T-helper 2 cell treated with Interferon-gamma antibody and Interleukin-4, amounts not matched to agents 5 μg/mL and 100 μg/mL, for 36 hours (primary cell): ENCODE measurements around the gene ATP1A3.
"Not testable (repeated sequence)": the region's sequence is repeated elsewhere in the genome, so short reads cannot be mapped to it uniquely, and the experiment has no call there.

Experiments
- DNase-seq: peaks from one replicate; pipeline ENCODE4 v3.0.0; 2021; ENCODE audit warnings: low spot score
- H3K27ac Mint-ChIP-seq: one replicate; pipeline ENCODE4 v1.8.0; 2021; ENCODE audit warnings: mild to moderate bottlenecking, mixed read lengths
- H3K27me3 Mint-ChIP-seq: one replicate; pipeline ENCODE4 v1.8.0; 2021; ENCODE audit warnings: low read depth, mixed read lengths
- H3K36me3 Mint-ChIP-seq: one replicate; pipeline ENCODE4 v1.8.0; 2021; ENCODE audit warnings: low read depth, mixed read lengths
- H3K4me1 Mint-ChIP-seq: one replicate; pipeline ENCODE4 v1.8.0; 2021; ENCODE audit warnings: low read depth, mixed read lengths
- H3K4me3 Mint-ChIP-seq: one replicate; pipeline ENCODE4 v1.8.0; 2022; ENCODE audit warnings: mild to moderate bottlenecking, moderate library complexity, mixed read lengths
- H3K9me3 Mint-ChIP-seq: one replicate; pipeline ENCODE4 v1.8.0; 2021; ENCODE audit warnings: mixed read lengths

Gene ATP1A3

DNA sequence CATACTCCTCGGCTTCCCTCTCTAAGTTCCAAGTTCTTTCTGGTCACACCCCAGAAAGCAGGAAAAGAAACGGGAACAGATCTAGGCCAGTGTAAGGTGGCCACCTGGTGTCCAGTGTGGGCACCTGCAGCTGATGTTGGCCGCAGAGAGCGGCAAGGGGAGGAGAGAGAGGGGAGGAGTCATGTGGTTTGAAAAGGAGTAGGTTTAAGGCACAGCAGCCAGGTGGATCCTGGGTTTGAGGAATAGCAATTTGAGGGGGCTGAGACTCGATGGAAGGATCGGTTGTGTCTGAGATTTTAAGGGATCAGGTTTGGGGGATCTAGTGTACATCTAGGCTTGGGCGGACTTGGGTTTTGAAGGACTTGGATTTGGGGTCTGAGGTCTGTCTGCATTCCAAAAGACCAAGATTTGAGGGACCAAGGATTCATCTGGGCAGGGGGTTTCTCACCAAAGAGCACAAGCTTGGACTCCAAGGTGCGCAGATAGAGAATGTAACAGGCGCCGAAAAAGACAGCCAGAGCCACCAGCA is 36.1 kb downstream of the ATP1A3 start:
- H3K27ac Mint-ChIP-seq: peak overlapping the region; percentile 88
- H3K4me1 Mint-ChIP-seq: peaks cover 18% of the 10 kb centered on the region
- H3K4me3 Mint-ChIP-seq: peak overlapping the region; percentile 90
- H3K9me3 Mint-ChIP-seq: no peaks in the 10 kb centered on the region
- no peak for DNase-seq
- H3K27me3 Mint-ChIP-seq: no peaks in the 10 kb centered on the region
- H3K36me3 Mint-ChIP-seq: peaks cover 10% of the 10 kb centered on the region

DNA sequence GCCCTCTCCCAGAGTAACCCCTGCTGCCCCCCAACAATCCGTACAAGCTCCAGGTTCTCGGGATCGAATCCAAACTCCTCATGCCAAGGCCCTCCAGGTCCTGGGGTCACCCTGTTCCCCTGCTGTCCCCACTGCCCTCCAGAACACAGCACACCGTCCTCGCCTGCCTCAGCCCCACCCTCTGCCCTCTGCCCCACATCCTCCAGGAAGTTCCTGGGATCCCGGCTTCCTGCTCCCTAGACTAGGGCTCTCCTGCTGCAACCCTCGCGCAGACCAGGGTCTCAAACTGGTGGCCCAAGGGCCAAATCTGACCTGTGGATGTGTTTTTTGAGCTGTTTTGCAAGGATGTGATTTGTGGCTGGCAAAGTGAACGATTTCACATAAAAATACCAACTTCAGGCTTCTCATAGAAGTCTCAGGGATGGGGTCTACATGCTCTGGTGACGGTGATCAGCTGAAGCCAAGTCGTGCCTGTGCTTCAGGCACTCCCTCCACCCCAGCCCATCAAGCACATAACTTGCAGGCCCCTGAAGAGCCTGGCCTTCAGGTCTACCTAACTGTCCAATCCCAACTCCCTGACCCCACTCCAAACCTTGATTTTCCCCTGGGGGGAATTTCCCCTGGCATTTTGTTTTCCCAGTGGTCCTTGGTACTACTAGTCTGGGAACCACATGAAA is 36.7 kb downstream of the ATP1A3 start:
- Mint-ChIP-seq H3K36me3 (peaks cover 10% of the 10 kb centered on the region), H3K4me1 (peaks cover 18% of the 10 kb centered on the region), H3K27me3 (no peaks in the 10 kb centered on the region), H3K9me3 (no peaks in the 10 kb centered on the region), H3K4me3 (peak overlapping the region; percentile 90), H3K27ac (peak overlapping the region; percentile 88)
- DNase-seq: no peak

- DNase-seq: no peak
- Mint-ChIP-seq H3K27me3 (no peaks in the 10 kb centered on the region), H3K36me3 (peaks cover 10% of the 10 kb centered on the region), H3K4me3 (no peak overlapping the region), H3K27ac (no peak overlapping the region), H3K9me3 (no peaks in the 10 kb centered on the region), H3K4me1 (peaks cover 20% of the 10 kb centered on the region)
These were observed 37.4 kb downstream of the ATP1A3 start for GRCh38 chr19:41956621-41957020.

- H3K4me1 Mint-ChIP-seq: peaks cover 22% of the 10 kb centered on the region
- no peak overlapping the region for H3K27ac Mint-ChIP-seq
- no peak for DNase-seq
- no peaks in the 10 kb centered on the region for H3K9me3 Mint-ChIP-seq
- H3K27me3 Mint-ChIP-seq: no peaks in the 10 kb centered on the region
- peaks cover 10% of the 10 kb centered on the region for H3K36me3 Mint-ChIP-seq
- no peak overlapping the region for H3K4me3 Mint-ChIP-seq
These were observed 38.5 kb downstream of the ATP1A3 start for GRCh38 chr19:41955521-41955920.

GRCh38 chr19:41951686-41952172 is 42.3 kb downstream of the ATP1A3 start:
- H3K27me3 Mint-ChIP-seq: no peaks in the 10 kb centered on the region
- no peaks in the 10 kb centered on the region for H3K9me3 Mint-ChIP-seq
- H3K36me3 Mint-ChIP-seq: peaks cover 2% of the 10 kb centered on the region
- DNase-seq: peak; percentile 76
- peaks cover 12% of the 10 kb centered on the region for H3K4me1 Mint-ChIP-seq
- H3K4me3 Mint-ChIP-seq: peak overlapping the region; percentile 6
- H3K27ac Mint-ChIP-seq: peak overlapping the region; percentile 61

- no peak overlapping the region for H3K4me3 Mint-ChIP-seq
- no peak for DNase-seq
- H3K27me3 Mint-ChIP-seq: no peaks in the 10 kb centered on the region
- no peaks in the 10 kb centered on the region for H3K36me3 Mint-ChIP-seq
- H3K4me1 Mint-ChIP-seq: peaks cover 32% of the 10 kb centered on the region
- peak overlapping the region; percentile 72 for H3K27ac Mint-ChIP-seq
- no peaks in the 10 kb centered on the region for H3K9me3 Mint-ChIP-seq
These were observed 46.9 kb downstream of the ATP1A3 start for GRCh38 chr19:41947091-41947490.

- Mint-ChIP-seq H3K4me3 (peak overlapping the region; percentile 57), H3K4me1 (peaks cover 33% of the 10 kb centered on the region), H3K27me3 (peaks cover 11% of the 10 kb centered on the region), H3K27ac (peak overlapping the region; percentile 86), H3K36me3 (no peaks in the 10 kb centered on the region), H3K9me3 (no peaks in the 10 kb centered on the region)
- peak; percentile 91 for DNase-seq
These were observed 48.8 kb downstream of the ATP1A3 start for GRCh38 chr19:41945135-41945766.

GRCh38 chr19:41944336-41944735 is 49.7 kb downstream of the ATP1A3 start:
- no peak for DNase-seq
- Mint-ChIP-seq H3K9me3 (no peaks in the 10 kb centered on the region), H3K27ac (no peak overlapping the region), H3K4me1 (peaks cover 33% of the 10 kb centered on the region), H3K4me3 (no peak overlapping the region), H3K36me3 (no peaks in the 10 kb centered on the region), H3K27me3 (peaks cover 11% of the 10 kb centered on the region)

DNA sequence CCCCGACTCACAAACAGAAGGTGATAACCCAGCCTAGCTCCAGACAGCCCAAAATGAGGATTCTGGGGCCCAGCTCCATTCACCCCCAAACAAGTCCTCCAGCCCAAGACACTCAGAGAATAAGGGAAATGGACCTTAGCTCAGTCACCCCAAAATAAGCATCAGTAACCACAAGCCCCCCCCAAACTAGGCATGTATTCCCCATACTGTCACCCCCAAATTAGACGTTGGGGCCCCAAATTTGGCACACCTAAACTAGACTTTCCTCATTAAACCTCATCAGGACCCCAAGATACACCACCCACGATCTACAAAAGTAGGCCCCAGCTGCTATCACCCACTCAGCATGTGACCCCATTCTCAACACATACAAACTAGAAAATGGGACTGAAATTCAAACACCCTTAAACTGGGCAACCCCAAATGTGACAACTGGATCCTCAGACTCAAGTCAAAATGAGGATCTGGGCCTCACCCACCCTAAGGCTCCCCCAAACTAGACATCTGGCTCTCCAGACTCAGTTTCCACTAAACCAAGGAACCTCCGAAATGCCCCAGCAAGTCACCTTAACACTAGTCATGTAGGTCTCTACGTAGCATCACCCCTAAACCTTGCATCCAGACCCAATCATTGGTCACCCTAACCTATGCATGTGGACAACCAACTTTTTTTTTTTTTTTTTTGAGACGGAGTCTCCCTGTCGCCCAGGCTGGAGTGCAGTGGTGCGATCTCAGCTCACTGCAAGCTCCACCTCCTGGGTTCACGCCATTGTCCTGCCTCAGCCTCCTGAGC is 52.4 kb downstream of the ATP1A3 start:
- H3K36me3 Mint-ChIP-seq: no peaks in the 10 kb centered on the region
- peaks cover 29% of the 10 kb centered on the region for H3K4me1 Mint-ChIP-seq
- peak overlapping the region; percentile 23 for H3K27ac Mint-ChIP-seq
- peak overlapping the region; percentile 51 for H3K4me3 Mint-ChIP-seq
- H3K9me3 Mint-ChIP-seq: no peaks in the 10 kb centered on the region
- DNase-seq: no peak
- peaks cover 16% of the 10 kb centered on the region for H3K27me3 Mint-ChIP-seq

DNA sequence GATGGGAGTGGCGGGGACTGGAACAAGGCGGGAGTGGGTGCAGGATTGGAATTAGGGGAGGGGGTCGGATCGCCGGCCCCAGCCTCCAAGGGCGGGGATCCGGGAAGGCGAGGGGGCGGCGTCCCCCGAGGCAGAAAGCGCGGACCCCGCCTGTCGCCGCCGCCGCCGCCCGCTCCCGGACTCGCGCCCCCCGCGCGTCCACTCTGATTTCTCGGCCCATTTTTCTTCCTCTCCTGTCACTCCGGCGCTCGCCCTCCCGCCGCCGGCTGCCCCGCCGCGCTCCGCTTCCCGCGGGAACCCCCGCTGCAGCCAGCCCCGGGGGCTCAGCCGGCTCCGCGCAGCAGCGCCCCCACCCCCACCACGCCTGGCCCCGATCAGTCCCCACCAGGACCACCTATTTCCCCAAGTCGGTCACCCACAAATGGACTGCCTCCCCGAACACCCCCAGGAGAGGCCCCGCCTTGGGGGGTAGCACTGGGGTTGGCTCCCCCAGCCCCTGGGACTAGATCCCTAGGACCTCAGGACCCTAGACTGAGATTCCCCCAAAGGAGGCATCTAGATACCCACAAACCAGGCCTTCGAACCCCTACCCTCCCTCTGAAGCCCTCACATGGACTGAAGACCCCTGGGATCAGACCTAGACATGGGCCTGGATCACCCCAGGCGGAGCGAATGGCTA is 53.2 kb downstream of the ATP1A3 start:
- H3K27me3 Mint-ChIP-seq: peaks cover 20% of the 10 kb centered on the region
- H3K36me3 Mint-ChIP-seq: no peaks in the 10 kb centered on the region
- no peaks in the 10 kb centered on the region for H3K9me3 Mint-ChIP-seq
- peak overlapping the region; percentile 23 for H3K27ac Mint-ChIP-seq
- peak overlapping the region; percentile 82 for H3K4me3 Mint-ChIP-seq
- H3K4me1 Mint-ChIP-seq: peaks cover 29% of the 10 kb centered on the region
- no peak for DNase-seq

DNA sequence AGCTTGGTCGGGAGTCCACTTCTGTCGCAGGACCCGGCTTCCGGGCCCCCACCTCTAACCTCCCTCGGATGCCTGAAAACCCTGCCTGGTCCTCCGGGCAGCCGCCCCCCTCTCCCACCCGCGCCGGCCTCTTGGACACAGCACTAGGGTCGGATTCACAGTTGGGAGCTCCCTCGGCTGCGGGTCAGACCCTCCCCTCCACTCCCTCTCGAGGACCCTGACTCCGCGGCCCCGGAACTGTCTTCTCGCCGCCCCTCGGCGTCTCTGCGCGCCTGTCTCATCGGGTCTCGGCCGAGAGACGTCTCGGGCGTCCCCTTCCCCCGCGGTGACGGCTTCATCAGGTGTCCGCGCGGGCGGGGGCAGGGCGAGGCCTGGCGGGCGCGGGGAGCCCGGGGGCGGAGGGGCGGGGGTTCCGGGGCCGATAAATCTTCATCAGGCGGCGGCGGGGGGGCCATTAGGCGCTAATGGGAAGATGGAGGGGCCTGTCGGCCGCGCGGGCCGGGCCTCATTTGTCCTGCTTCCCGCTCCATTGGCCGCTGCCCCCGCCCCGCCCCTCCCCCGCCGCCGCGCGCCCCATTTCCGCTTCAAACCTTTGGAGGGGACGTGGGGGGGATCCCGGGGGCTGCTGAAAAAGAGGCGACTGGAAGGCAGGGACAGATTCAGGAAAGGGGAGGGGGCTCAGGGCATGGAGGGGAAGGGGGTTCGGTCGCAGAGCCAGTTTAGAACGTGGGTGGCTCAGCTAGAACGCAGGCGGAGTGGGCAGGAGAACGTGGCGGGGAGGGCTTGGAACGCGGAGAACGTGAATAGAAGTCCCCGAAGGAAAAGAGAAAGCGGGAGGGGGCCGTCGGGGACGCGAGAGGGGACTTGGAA is 53.9 kb downstream of the ATP1A3 start:
- peaks cover 25% of the 10 kb centered on the region for H3K4me1 Mint-ChIP-seq

DNA sequence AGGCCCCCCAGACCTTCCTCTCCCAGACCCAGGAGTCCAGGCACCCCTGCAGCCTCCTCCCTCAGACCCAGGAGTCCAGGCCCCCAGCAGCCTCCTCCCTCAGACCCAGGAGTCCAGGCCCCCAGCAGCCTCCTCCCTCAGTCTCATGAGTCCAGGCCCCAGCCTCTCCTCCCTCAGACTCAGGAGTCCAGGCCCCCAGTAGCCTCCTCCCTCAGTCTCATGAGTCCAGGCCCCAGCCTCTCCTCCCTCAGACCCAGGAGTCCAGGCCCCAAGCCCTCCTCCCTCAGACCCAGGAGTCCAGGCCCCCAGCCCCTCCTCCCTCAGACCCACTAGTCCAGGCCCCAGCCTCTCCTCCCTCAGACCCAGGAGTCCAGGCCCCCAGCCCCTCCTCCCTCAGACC is 54.8 kb downstream of the ATP1A3 start:
- Mint-ChIP-seq H3K4me1 (peaks cover 26% of the 10 kb centered on the region), H3K27me3 (peaks cover 28% of the 10 kb centered on the region)
- not testable (repeated sequence) for H3K4me3 Mint-ChIP-seq, H3K36me3 Mint-ChIP-seq, H3K27ac Mint-ChIP-seq, H3K9me3 Mint-ChIP-seq, DNase-seq

More for the DNA sequence above, 53.9 kb downstream of the ATP1A3 start:
- H3K27me3 Mint-ChIP-seq: peaks cover 24% of the 10 kb centered on the region
- peak overlapping the region; percentile 82 for H3K4me3 Mint-ChIP-seq
- H3K36me3 Mint-ChIP-seq: no peaks in the 10 kb centered on the region
- H3K27ac Mint-ChIP-seq: peak overlapping the region; percentile 46
- H3K9me3 Mint-ChIP-seq: no peaks in the 10 kb centered on the region
- peak; percentile 45 for DNase-seq
